ENCODE results near the gene NOL4L.

- TF ChIP-seq POLR2A (IDR thresholded peaks at IDR 0.05) (no peak), CTCF (IDR thresholded peaks at IDR 0.05) (no peak)
Observed at GRCh38 chr20:32467506-32468312, 117.4 kb downstream of the NOL4L start.

All from thyroid gland (tissue), 4 donors.